ENCODE data around the gene GTPBP3.

The GTPBP3 gene

DNA sequence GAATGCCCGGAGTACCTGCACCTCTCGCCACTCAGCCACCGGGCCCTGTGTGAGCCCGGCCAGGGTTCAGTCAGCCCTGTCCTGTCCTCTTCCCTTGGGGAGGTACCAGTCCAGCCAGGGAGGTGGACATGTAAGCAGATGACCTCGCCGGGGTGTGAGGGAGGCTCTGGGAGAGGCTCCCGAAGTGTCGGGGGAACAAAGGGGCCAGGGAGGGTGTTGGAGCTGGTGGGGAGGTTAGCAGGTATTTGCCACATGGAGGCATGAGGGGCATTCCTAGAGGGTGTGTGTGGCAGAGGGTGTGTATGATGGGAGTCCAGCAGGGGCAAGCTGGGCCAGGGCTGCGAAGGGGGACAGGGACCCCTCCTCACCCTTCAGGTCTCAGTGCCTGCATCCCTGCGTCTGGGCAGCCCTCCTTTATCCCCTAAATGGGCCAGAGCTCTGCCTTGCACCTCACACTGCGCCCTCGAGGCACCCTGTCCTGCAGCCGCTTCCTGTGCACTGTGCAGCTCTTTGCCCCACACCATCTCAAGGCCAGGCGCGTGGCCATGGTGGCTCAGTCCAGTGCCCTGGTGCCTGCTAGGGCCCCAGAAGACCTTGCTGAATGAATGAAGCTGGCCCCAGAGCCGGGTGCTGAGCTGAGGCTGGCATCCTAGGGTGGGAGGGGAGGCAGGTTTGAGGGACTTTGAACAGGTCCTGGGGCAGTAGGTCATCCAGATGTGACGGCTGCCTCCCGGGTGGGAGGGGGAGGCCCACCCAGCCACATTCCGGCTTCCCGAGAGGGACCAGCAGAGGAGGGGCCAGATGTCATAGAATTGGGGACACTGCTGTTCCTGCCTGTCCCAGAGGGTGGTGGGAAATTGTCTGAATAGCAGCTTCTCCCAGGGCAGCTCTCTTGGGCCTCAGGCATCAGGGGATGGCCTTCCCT, 24.9 kb upstream of the GTPBP3 start:
- no peaks in the 10 kb centered on the region for H3K9me3 ChIP-seq (ENCODE audit: low read length)
- H3K9ac ChIP-seq (ENCODE audit: low read length): no peak overlapping the region
- H3K36me3 ChIP-seq (ENCODE audit: insufficient read depth, low read length): peaks cover 19% of the 10 kb centered on the region
- no peak overlapping the region for H3K4me3 ChIP-seq (ENCODE audit: low read depth in 1 of 2, low read length in 2 of 2)
- H3K4me1 ChIP-seq (ENCODE audit: insufficient read depth, low read length): peaks cover 20% of the 10 kb centered on the region
- H3K27ac ChIP-seq (ENCODE audit: low read depth, low read length): no peak overlapping the region
- H3K27me3 ChIP-seq (ENCODE audit: control insufficient read depth in 1 of 2, insufficient read depth in 2 of 2, low read length in 2 of 2): no peaks in the 10 kb centered on the region

DNA sequence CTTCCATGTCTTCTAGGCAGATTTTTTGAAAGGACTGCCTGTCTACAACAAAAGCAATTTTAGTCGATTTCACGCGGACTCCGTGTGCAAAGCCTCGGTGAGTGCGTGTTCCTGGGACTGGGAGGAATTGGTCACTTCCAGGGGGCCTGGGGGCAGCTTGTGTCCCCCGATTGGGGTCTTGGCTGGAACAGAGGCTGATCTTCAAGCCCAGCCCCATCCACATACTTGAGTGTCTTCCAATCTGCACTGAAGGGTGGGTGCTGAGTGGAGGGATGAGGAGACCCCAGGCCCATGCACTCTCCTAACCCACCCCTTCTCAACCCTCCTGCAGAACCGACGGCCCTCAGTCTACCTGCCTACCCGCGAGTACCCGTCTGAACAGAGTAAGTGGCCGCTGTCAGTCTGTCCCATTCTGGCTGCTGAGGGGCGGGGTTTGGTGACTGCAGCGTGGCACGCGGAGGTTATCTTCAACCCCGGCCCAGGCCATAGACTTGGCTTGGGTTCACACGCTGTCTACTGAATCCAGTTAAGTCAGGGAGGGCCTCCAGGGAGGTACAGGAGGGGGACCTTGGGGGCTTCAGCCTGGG, 23.3 kb upstream of the GTPBP3 start:
- H3K9ac ChIP-seq (ENCODE audit: low read length): no peak overlapping the region
- H3K9me3 ChIP-seq (ENCODE audit: low read length): no peaks in the 10 kb centered on the region
- no peak overlapping the region for H3K4me3 ChIP-seq (ENCODE audit: low read depth in 1 of 2, low read length in 2 of 2)
- H3K36me3 ChIP-seq (ENCODE audit: insufficient read depth, low read length): peaks cover 19% of the 10 kb centered on the region
- H3K4me1 ChIP-seq (ENCODE audit: insufficient read depth, low read length): peaks cover 17% of the 10 kb centered on the region
- H3K27ac ChIP-seq (ENCODE audit: low read depth, low read length): no peak overlapping the region
- no peaks in the 10 kb centered on the region for H3K27me3 ChIP-seq (ENCODE audit: control insufficient read depth in 1 of 2, insufficient read depth in 2 of 2, low read length in 2 of 2)

DNA sequence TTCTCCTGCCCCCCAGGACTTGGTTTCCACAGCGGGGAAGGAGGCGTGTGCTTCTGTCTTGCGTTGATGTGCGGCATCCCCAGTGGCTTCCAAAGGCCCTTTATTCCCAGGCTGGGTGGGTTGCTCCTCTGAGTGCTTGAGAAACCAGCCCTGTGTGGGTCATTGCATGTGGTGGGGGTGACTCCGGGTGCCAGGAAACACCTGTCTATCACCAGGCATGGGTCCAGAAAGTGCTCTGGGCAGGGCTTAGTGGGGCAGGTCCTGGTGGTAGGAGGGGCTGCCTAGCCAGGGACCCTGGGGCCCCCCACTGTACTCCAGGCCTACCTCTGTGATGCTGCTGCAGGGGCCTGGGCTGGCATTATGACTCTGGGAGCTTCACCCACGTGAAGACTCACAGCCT, 18.4 kb upstream of the GTPBP3 start:
- no peaks in the 10 kb centered on the region for H3K4me1 ChIP-seq (ENCODE audit: insufficient read depth, low read length)
- H3K9ac ChIP-seq (ENCODE audit: low read length): no peak overlapping the region
- H3K4me3 ChIP-seq (ENCODE audit: low read depth in 1 of 2, low read length in 2 of 2): no peak overlapping the region
- peaks cover 0 to 4% of the 10 kb centered on the region in 2 donors for H3K27me3 ChIP-seq (ENCODE audit: control insufficient read depth in 1 of 2, insufficient read depth in 2 of 2, low read length in 2 of 2)
- no peaks in the 10 kb centered on the region for H3K9me3 ChIP-seq (ENCODE audit: low read length)
- H3K27ac ChIP-seq (ENCODE audit: low read depth, low read length): no peak overlapping the region
- peaks cover 27% of the 10 kb centered on the region for H3K36me3 ChIP-seq (ENCODE audit: insufficient read depth, low read length)

DNA sequence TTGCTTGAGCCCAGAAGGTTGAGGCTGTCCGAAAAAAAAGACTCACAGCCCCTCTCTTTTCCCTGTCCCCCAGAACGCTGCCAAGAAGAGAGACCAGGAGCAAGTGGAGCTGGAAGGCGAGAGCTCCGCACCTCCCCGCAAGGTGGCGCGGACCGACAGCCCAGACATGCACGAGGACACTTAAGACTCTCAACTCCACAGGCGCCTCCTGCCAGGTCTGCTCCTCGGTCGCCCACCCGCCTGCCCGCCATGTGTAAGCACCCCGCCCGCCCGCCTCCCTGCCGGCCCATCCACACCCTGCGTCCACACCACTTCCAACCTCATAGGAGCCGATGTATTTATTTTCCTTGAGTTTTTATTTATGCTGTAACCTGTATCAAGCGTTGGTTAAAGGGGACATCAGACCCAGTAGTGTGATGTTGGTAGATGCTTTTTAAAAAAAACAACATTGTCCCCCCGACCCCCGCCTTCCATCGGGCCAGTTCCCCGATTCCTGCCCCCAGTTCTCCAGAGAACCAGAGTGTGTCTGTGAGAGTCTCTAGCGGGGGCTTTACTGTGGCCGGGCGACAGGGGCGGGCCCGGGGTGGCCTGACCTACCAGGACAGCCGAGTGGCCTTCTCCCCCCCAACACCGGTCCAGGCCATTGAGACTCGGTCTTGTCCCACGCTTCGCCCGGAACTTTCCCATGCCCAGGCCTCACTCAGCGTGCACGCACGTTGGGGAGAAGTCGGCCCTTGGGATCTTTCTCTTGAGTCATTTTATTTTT, 17.7 kb upstream of the GTPBP3 start:
- no peaks in the 10 kb centered on the region for H3K4me1 ChIP-seq (ENCODE audit: insufficient read depth, low read length)
- no peak overlapping the region for H3K27ac ChIP-seq (ENCODE audit: low read depth, low read length)
- peaks cover 20% of the 10 kb centered on the region for H3K36me3 ChIP-seq (ENCODE audit: insufficient read depth, low read length)
- no peak overlapping the region for H3K4me3 ChIP-seq (ENCODE audit: low read depth in 1 of 2, low read length in 2 of 2)
- H3K27me3 ChIP-seq (ENCODE audit: control insufficient read depth in 1 of 2, insufficient read depth in 2 of 2, low read length in 2 of 2): peaks cover 0 to 4% of the 10 kb centered on the region in 2 donors
- no peak overlapping the region for H3K9ac ChIP-seq (ENCODE audit: low read length)
- no peaks in the 10 kb centered on the region for H3K9me3 ChIP-seq (ENCODE audit: low read length)

DNA sequence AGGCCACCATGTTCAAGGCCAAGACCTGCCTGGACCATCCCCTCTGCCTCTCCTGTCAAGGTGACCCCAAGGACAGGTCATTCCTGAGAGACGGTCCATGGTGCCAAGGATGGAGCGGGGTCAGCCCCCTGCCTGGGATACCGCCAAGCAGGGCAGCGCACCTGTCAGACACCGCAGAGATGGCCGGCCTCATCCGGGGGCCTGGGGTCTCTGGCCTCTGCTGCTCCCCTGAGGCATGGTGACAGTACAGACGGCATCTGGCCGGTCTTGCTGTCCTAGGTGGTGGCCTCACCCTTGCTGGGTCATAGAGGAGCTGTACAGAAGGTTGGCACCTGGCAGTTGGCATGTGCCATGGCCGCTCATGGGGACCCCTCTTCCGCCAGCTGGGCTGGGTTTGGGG, 16.9 kb upstream of the GTPBP3 start:
- peaks cover 19% of the 10 kb centered on the region for H3K36me3 ChIP-seq (ENCODE audit: insufficient read depth, low read length)
- peaks cover 0 to 4% of the 10 kb centered on the region in 2 donors for H3K27me3 ChIP-seq (ENCODE audit: control insufficient read depth in 1 of 2, insufficient read depth in 2 of 2, low read length in 2 of 2)

DNA sequence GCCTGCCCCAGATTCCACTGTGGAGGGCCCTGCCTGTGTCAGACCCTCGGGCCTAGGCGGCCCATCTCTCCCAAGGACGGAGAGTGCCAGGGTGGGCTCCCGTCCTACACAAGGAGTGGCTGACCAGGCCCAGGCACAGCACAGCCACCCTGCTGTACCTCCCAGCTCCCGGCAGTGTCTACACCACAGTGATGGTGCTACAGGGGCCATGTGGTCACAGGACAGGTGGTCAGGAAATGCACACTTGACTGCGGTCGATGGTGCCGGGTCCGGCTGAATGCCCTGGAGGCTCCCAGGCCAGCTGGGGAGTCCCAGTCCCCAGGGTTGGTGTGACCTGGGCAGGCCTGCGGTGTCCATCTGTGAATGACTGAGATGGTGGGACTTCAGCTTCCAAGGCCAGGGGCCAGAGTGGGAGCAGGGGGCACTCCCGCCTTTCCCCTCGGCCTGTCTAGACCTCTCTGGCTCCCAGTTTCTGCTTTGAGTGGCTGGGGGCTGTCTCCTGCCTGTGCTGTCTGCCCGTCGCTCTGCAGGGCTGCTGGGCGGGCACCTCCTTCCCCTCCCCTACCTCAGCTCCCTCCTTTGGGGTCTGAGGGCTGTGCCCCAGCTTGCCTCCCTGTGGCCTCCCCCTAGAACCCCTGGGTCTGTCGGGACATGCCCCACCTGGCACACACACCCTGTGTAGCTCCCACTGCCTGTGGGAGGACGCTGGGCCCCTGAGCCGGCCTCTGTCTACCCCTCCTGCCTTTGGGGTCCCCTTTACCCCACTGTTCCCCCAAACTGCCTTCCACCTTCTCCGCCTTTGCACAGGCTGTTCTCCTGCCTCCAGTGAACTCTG, 15.5 kb upstream of the GTPBP3 start:
- no peak overlapping the region for H3K9ac ChIP-seq (ENCODE audit: low read length)
- H3K27me3 ChIP-seq (ENCODE audit: control insufficient read depth in 1 of 2, insufficient read depth in 2 of 2, low read length in 2 of 2): peaks cover 0 to 4% of the 10 kb centered on the region in 2 donors

More for the DNA sequence above, 16.9 kb upstream of the GTPBP3 start:
- Histone ChIP-seq H3K9me3 (ENCODE audit: low read length) (no peaks in the 10 kb centered on the region), H3K9ac (ENCODE audit: low read length) (no peak overlapping the region), H3K4me1 (ENCODE audit: insufficient read depth, low read length) (no peaks in the 10 kb centered on the region), H3K4me3 (ENCODE audit: low read depth in 1 of 2, low read length in 2 of 2) (no peak overlapping the region), H3K27ac (ENCODE audit: low read depth, low read length) (no peak overlapping the region)

DNA sequence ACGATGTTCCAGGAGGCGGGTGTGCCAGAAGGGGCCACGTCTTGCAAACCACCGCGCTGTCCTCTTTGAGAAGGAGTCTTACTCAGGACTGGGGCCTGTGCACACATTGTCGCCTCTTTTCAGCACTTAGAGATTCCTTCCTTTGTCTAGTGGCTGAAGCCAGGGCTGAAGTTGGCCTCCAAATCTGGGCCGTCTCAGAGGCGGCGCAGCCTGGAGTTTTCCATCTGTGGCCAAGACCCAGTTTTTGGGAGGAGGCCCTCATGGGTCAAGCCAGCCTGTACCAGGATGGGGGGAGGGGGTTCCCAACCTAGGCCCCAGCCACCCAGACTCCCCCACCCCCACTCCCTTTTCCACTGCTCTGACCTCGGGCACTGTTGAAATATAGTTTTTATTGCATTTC, 14.5 kb upstream of the GTPBP3 start:
- no peaks in the 10 kb centered on the region for H3K4me1 ChIP-seq (ENCODE audit: insufficient read depth, low read length)
- H3K27ac ChIP-seq (ENCODE audit: low read depth, low read length): no peak overlapping the region
- H3K36me3 ChIP-seq (ENCODE audit: insufficient read depth, low read length): peaks cover 13% of the 10 kb centered on the region
- H3K9me3 ChIP-seq (ENCODE audit: low read length): no peaks in the 10 kb centered on the region
- H3K9ac ChIP-seq (ENCODE audit: low read length): no peak overlapping the region
- no peak overlapping the region for H3K4me3 ChIP-seq (ENCODE audit: low read depth in 1 of 2, low read length in 2 of 2)
- peaks cover 0 to 4% of the 10 kb centered on the region in 2 donors for H3K27me3 ChIP-seq (ENCODE audit: control insufficient read depth in 1 of 2, insufficient read depth in 2 of 2, low read length in 2 of 2)

More for the DNA sequence above, 15.5 kb upstream of the GTPBP3 start:
- Histone ChIP-seq H3K36me3 (ENCODE audit: insufficient read depth, low read length) (peaks cover 13% of the 10 kb centered on the region), H3K4me3 (ENCODE audit: low read depth in 1 of 2, low read length in 2 of 2) (no peak overlapping the region), H3K9me3 (ENCODE audit: low read length) (no peaks in the 10 kb centered on the region), H3K4me1 (ENCODE audit: insufficient read depth, low read length) (no peaks in the 10 kb centered on the region), H3K27ac (ENCODE audit: low read depth, low read length) (no peak overlapping the region)

DNA sequence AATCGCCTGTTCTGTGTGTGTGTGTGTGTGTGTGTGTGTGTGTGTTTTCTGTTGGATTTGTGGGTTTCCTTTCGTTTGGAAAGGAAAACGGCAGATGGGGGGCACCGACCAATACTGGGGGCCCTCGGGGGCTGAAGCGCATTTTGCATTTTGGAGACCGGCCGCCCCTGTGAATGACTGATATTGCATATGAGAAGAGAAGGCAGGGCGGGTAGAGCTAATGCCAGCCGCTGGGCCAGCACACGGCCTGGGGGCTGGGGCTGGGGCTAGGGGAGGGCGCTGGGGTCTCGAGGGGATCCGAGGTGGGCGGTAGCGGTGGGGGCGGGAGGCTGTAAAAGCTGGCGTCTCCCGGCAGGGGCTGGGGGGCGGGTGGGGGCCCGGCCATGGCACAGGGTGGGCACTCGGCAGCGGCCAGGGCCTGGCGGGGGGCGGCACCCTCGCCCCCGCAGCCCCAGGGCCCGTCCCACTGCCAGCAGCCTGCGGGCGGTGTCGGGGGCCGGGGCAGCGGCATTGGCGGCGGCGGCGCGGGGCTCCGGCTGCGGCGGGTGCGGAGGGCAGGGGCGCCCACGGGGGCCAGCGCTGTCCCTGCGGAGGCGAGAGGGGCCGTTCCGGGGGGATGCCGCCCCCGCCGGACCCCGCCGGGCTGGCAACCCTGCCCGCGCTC, 13.9 kb upstream of the GTPBP3 start:
- Histone ChIP-seq H3K27me3 (ENCODE audit: control insufficient read depth in 1 of 2, insufficient read depth in 2 of 2, low read length in 2 of 2) (peaks cover 0 to 4% of the 10 kb centered on the region in 2 donors), H3K27ac (ENCODE audit: low read depth, low read length) (no peak overlapping the region), H3K9me3 (ENCODE audit: low read length) (no peaks in the 10 kb centered on the region), H3K4me1 (ENCODE audit: insufficient read depth, low read length) (no peaks in the 10 kb centered on the region), H3K4me3 (ENCODE audit: low read depth in 1 of 2, low read length in 2 of 2) (no peak overlapping the region), H3K9ac (ENCODE audit: low read length) (no peak overlapping the region), H3K36me3 (ENCODE audit: insufficient read depth, low read length) (peaks cover 13% of the 10 kb centered on the region)

DNA sequence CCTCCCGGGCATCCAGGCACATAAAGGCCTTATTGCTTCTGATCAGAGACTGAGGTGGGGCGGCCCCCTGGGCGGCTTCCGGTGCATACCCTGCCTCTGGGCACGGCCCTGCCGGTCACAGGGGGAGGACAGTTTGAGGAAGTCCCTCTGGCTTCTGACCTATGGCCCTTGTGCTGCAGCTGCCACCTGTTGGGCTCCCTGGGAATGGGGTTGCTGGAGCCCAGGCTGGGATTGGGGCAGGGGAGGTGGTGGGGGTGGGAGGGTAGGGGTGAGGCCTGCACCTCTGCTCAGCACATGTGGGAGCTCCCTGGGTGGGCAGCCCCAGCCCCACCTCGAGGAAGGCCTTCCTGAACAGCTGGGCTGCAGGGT, 13.4 kb upstream of the GTPBP3 start:
- Histone ChIP-seq H3K9me3 (ENCODE audit: low read length) (no peaks in the 10 kb centered on the region), H3K36me3 (ENCODE audit: insufficient read depth, low read length) (peaks cover 13% of the 10 kb centered on the region), H3K27ac (ENCODE audit: low read depth, low read length) (no peak overlapping the region), H3K4me3 (ENCODE audit: low read depth in 1 of 2, low read length in 2 of 2) (no peak overlapping the region), H3K27me3 (ENCODE audit: control insufficient read depth in 1 of 2, insufficient read depth in 2 of 2, low read length in 2 of 2) (peaks cover 0 to 7% of the 10 kb centered on the region in 2 donors), H3K9ac (ENCODE audit: low read length) (no peak overlapping the region), H3K4me1 (ENCODE audit: insufficient read depth, low read length) (no peaks in the 10 kb centered on the region)

DNA sequence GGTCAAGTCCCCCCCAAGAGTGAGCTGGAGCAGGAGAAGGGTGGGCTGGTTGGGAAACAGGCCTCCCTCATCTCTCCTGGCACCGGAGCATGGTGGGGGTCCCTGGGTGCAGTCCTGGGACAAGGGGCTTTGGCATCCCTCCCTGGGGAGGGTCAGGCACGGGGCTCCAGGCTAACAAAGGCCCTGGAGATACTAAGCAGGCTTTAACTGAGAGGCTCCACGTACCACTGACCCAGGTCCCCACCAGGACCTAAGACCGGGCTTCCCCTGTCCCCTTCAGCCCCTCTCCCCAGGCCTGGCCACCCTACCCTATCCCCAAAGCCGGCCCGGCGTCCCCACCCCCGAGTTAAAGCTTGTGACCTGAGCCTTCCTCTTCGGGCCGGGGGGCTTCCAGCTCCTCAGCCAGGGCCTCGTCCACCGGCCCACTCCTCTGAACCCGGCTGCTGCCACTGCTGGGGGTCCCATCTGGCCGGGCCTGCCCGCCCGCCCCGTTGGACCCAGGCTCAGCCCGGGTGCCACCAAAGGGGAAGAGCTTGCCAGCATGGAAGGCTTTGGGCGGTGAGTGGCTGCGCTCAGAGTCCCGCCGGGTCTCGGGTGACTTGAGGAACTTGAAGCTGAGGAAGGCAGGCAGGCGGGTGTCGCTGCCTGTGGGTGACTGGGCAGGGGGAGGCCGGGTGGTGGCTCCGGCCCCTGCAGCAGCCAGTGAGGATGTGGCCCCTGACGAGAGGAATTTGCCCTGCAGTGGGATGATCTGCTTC, 12.8 kb upstream of the GTPBP3 start:
- Histone ChIP-seq H3K27ac (ENCODE audit: low read depth, low read length) (no peak overlapping the region), H3K36me3 (ENCODE audit: insufficient read depth, low read length) (peaks cover 13% of the 10 kb centered on the region), H3K4me1 (ENCODE audit: insufficient read depth, low read length) (no peaks in the 10 kb centered on the region), H3K9ac (ENCODE audit: low read length) (no peak overlapping the region), H3K9me3 (ENCODE audit: low read length) (no peaks in the 10 kb centered on the region), H3K4me3 (ENCODE audit: low read depth in 1 of 2, low read length in 2 of 2) (no peak overlapping the region), H3K27me3 (ENCODE audit: control insufficient read depth in 1 of 2, insufficient read depth in 2 of 2, low read length in 2 of 2) (peaks cover 0 to 13% of the 10 kb centered on the region in 2 donors)

Data from muscle layer of colon (tissue), 2 donors.